CD4-positive, alpha-beta T cell treated with Interleukin-6 at 100 ng/mL for 8 hours (primary cell): Measurements from ENCODE around the gene GOLGA5.
"Not testable (repeated sequence)": the region's sequence is repeated elsewhere in the genome, so short reads cannot be mapped to it uniquely, and the experiment has no call there.

Source experiments
- DNase-seq: peaks from one replicate; pipeline ENCODE4 v3.0.0-alpha.2; 2020; ENCODE audit warnings: mixed read lengths, low spot score

The GOLGA5 gene

GRCh38 chr14:92832137-92832700 lies 38.1 kb downstream of the GOLGA5 start:
- no peak for DNase-seq

DNA sequence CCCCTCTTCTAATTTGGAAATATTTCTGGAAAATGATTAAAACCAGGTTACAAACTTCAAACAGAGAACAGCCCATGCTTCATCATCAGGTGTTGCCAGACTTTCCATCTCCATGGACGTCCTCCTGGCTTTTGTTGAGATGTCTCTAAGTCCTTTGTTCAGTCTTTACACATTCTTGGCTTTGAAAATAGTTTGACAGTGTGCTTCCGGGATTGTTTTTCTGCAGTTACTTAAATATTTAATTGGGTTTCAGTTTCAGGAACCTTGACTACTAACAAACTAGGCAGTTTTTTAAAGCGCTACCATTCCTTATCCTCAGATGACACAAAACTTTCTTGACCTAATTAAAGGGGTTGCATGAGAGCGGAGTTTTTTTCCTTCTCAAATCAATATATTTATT lies 47.8 kb downstream of the GOLGA5 start:
- DNase-seq, result no peak

DNA sequence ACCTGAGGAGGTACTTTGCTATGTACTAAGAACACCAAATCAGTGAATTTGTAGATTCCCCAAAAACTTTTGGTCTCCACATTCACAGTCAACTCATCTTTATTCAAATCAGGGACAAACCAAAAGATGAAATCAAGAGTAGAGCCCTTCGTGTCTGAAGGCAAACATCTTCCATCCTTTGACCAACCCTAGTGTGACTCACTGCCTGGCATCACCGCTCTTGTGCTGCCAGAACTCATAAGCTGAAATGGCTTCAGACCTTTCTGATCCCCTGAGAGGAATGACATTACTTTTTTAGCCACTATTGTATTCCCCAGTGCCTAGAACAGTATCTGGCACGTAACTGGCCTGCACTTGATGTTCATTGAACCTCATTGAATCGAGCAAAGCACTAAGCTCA lies 50.1 kb downstream of the GOLGA5 start:
- DNase-seq, result no peak

- DNase-seq, result peak; percentile 25
These were observed 52.2 kb downstream of the GOLGA5 start for GRCh38 chr14:92846162-92846897.

DNA sequence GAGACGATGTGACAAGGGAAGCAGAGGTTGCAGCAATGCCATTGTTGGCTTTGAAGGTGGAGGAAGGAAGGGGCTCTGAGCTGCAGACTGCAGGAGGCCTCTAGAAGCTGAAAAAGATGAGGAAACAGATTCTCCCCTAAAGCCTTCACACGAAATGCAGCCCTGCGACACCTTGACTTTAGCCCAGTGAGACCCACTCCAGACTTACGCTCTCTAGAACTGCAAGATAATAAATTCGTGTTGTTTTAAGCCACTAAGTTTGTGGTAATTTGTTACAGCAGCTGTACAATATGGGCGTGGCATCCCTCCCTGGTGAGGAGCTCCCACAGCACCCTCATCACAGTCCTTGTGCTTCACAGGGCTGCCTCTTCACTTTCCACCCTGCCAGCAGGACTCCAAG lies 53.2 kb downstream of the GOLGA5 start:
- DNase-seq, result no peak

- no peak for DNase-seq
These were observed 53.6 kb downstream of the GOLGA5 start for GRCh38 chr14:92847749-92848148.

DNA sequence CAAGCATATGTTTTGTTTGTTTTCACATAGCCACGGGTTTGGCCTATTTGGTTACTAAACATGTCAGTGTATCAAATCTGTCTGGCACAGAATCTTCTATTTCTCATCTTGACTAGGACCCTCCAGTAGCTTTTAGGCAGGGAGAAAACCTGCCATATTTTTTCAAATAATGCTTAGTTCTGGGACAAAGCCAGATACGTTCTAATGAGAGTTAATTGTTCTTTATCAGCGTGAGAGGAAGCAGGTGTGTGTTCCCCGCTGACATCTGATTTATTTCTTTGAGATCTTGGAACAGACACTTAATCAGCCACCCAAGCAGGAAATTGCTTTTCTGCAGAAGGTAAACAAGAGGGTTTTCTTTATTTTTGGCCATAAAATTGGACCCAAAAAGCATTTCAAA lies 54.8 kb downstream of the GOLGA5 start:
- peak; percentile 4 for DNase-seq

DNA sequence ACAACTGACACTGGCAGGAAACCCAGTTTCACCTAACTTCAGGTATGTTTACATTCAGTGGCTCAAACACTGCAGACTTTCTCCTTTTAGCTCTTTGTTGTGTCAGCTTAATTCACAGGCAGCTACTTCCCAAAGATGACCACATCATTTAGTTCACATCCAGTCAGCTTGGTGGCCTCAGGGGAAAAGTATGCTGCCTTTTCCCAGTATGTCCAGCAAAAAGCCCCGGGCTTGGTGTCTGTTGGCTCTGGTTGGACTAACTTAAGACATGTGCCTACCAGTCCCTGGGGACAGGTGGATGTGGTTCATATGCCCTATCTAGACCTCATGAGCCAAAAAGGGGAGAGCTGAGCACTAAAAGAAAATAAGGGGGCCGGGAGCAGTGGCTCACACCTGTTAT lies 56.4 kb downstream of the GOLGA5 start:
- no peak for DNase-seq

DNA sequence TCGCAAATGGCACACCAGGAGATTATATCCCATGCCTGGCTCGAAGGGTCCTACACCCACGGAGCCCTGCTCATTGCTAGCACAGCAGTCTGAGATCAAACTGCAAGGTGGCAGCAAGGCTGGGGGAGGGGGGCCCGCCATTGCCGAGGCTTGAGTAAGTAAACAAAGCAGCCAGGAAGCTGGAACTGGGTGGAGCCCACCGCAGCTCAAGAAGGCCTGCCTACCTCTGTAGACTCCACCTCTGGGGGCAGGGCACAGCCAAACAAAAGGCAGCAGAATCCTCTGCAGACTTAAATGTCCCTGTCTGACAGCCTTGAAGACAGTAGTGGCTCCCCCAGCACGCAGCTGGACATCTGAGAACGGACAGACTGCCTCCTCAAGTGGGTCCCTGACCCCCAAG lies 59.0 kb downstream of the GOLGA5 start:
- DNase-seq, result not testable (repeated sequence)

GRCh38 chr14:92860049-92860840 lies 66.1 kb downstream of the GOLGA5 start:
- DNase-seq, result no peak

DNA sequence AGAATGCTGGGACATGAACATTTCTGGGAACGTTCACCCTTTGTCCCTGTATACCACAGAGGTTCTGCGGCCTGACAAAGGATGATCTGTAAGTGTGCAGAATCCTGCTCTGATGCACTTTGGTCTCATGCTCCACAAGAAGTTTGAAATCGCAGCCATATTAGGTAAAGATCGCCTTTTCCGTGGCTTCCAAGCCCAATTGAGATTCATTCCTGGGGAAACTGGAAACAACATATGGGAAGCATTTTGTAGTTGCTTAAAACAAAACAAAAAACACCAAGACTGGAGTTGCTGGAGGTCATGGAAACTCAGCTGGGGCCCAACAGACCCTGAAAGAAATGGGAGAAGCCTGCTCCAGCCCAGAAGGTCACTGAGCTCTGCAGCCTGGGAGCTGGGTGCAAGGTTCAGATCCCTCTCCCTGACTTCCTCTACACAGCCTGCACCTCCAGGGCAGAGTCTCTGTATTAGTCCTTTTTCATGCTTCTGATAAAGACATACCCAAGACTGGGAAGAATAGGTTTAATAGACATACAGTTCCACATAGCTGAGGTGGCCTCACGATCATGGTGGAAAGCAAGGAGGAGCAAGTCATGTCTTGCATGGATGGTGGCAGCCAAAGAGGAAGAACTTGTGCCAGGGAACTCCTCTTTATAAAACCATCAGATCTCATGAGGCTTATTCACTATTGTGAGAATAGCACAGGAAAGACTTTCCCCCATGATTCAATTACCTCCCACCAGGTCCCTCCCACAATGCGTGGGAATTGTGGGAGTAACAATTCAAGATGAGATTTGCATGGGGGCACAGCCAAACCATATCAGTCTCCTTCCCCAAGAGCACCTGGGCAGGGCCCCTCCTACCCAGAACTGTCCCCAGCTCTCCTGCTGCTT lies 68.0 kb downstream of the GOLGA5 start:
- DNase-seq, result no peak

- DNase-seq, result no peak
These were observed 69.4 kb downstream of the GOLGA5 start for GRCh38 chr14:92863286-92864080.

- DNase-seq, result no peak
These were observed 71.6 kb downstream of the GOLGA5 start for GRCh38 chr14:92865674-92866073.

DNA sequence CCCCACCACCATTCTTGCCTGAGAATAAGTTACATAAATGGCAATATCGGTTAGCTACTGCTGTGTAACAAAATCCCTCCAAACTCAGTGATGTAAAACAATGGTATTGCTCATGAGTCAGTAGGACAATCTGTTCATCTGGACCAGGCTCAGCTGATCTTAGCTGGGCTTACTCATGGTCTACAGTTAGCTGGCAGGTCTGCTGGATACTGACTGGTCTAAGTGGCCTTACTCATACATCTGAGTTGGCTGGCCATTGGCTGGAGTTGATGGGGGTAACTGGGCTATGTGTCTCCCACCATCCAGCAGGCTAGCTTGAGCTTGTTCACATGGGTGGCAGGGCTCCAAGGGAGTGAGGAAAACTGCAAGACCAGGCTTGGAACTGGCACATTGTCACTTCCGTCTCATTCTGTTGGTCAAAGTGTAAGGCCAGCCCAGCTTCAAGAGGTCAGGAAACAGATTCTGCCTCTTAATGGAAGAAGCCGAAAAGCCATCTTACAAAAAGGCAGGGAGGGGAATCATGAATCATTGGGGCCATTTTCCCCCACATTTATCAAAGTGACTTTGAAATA lies 72.2 kb downstream of the GOLGA5 start:
- DNase-seq, result no peak

DNA sequence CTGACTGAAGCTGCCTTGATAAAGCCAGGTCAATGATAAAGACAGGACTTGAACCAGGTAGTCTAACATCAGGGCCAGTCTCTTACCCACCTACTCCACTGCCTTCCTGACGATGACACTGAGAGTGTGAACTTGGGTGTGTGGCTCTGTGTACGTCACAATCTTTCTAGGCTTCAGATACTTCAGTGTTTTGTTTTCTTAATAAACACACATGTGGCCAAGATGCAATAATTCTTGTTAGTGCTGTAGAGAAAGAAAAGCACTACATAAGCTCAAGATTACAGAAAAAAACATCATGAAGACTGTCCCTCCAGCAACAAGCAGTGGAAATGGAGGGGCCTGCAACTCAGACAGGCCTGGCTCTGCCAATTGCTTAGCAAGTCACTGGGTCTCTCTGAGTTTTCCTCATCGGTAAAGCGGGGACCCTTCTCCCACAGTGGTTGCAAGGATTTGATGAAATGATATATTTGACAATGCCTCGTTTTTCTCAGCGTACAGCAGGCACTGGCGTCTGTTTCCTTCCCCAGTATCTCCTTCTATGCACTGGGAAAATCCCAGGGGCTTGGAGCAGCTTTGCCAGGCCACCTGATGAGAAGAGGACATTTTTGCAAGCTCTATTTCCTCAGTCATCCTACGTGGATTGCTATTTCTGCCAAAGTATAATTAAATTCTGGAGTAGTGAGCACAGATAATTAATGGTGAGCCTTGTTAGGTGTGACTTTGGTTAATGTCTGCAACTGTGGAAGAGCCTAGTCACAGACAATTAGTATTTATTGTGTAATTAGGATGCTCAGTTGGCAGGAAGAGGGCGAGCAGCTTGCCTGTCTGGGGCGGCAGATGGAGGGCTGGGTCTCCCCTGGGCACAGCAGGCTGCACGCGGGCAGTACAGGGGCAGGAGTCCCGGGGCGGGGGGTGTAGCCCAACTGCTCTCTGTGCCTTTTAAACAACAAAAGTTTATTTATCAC lies 73.1 kb downstream of the GOLGA5 start:
- DNase-seq, result no peak

DNA sequence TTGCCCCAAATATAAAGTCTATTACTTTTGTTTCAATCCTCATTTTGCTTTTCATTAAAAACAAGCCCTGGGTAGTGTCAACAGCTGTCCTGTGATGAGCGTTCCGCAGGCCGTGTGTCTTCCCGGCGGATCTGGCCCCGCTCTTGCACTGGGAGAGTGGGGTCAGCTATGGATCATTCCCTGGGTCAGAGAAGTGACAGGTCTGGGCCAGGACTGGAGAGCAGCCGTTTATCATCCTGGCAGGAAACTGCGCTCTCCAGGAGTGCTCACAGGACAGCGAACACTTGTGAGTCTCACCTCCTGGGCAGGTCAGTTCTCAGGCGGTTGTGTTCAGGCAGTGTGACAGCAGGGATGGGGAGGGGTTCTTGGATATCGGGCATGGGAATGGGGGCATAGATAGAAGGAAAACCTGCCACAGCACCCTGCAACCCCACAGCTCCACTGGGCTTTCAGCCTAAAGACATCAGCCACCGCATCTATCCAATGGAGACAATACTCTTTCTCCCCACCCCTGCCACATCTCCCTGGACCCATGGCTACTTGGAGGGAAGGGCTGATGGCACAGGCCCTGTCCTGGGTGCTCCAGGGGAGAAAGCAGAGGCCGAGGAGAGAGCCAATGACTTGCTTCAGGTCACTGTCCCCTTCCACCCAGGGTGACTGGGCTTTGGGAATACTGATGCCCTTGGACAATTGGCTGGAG lies 81.0 kb downstream of the GOLGA5 start:
- DNase-seq, result no peak

DNA sequence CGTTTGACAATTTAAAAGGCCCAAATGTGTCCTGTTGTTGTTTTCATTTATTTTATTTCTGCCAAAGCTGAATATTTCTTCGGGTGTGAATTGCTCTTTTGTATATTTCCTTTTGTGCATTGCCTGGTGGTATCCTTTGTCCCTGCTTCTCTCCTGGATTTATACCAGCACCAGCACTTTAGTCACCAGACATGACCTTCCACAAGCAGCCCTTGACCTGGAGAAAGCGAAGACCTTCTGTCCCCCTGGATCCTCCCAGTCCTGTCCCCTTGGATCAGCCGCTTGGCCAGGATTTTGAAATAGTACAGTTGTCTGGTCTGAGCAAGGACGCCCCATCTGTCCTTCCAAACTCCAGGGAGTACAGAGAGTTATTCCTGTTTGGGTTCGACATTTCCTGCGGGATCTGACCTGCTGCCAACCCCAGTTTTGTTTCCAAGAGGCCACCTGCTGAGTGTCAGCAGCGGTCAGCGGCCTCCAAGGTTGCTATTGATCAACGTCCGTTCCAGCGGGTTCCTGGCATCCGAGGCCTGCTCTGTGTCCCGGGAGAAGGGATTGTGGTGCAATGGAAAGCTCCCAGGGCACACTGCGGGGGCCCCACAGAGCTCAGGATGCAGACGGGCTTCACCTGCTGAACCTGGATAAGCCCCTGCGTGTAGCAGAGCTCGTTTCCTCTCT lies 83.8 kb downstream of the GOLGA5 start:
- no peak for DNase-seq

DNA sequence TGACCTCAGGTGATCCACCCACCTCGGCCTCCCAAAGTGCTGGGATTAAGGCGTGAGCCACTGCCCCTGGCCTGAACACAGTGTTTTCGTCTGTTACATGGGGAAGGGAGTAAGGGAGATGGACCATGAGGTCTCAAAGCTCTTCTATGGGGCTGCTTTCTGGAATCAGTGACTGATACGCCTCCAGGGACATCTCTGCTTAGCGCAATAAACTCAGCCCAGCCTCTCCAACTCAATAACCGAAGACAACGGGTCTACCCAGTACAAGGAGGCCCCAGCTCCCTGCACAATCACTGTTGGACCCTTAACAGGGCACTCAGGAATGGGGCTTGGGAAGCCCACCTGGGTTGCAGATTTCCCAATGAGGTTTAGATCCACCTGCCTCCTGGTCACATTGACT lies 86.2 kb downstream of the GOLGA5 start:
- no peak for DNase-seq

DNA sequence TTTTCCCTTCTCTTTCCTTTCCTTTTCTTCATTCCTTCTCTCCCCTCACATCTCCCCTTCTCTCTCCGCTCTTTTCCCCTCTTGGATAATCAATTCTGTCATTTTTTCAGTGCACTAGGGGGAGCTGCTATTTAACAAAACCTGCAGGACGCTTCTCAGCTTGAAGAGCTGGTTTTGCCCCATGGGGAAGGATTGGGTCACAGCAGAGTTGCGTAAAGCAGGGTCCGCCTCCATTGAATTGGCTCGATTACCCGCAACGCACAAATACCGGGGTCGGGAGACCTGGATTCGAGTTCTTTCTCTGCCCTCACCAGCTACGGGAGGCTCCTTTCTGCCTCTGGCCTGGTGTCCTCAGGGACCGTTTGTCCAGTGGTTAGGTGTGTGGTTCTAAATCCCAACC lies 86.7 kb downstream of the GOLGA5 start:
- no peak for DNase-seq
